ENCODE data around the gene GPR37.

GRCh38 chr7:124758327-124758726, 7.3 kb downstream of the GPR37 start:
- TF ChIP-seq, protein P1, sequence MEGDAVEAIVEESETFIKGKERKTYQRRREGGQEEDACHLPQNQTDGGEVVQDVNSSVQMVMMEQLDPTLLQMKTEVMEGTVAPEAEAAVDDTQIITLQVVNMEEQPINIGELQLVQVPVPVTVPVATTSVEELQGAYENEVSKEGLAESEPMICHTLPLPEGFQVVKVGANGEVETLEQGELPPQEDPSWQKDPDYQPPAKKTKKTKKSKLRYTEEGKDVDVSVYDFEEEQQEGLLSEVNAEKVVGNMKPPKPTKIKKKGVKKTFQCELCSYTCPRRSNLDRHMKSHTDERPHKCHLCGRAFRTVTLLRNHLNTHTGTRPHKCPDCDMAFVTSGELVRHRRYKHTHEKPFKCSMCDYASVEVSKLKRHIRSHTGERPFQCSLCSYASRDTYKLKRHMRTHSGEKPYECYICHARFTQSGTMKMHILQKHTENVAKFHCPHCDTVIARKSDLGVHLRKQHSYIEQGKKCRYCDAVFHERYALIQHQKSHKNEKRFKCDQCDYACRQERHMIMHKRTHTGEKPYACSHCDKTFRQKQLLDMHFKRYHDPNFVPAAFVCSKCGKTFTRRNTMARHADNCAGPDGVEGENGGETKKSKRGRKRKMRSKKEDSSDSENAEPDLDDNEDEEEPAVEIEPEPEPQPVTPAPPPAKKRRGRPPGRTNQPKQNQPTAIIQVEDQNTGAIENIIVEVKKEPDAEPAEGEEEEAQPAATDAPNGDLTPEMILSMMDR (IDR thresholded peaks at IDR 0.05): no peak
- no peak for TF ChIP-seq POLR2A (IDR thresholded peaks at IDR 0.05; ENCODE audit: low read depth)

All from esophagus muscularis mucosa (tissue), 3 donors.